HepG2 (cell line): ENCODE data around the gene ST3GAL2. TPM values are rescaled to one million over a fixed set of nuclear protein-coding genes. Genes with fewer than 3 reads are reported as not detected.

Experiments
- ATAC-seq: fragments of 200-7000 bp; cut with Tn5 transposase; 3 replicates; pipeline ENCODE4 v1.9.1; 2020; ENCODE audit warnings: mild to moderate bottlenecking, moderate library complexity
- BruUV-seq: library from RNA; stranded (reverse); fragments of 400-500 nt; replicated peaks from 2 replicates; lab custom pipeline; 2021; lab: Mats Ljungman, UMichigan
- CTCF ChIA-PET: fragments of 300-600 bp; formaldehyde crosslinking; extraction: SDS; loops from one replicate; lab custom pipeline; 2021; ENCODE audit warnings: low total read pairs, inconsistent platforms, low intra/inter-chr PET ratio; lab: Yijun Ruan, JAX
- POLR2A ChIA-PET: fragments of 350-600 bp; sonication (Branson Sonifier 250); formaldehyde crosslinking; loops from one replicate; lab custom pipeline; 2020; ENCODE audit warnings: antibody characterized with exemption, inconsistent platforms; lab: Yijun Ruan, JAX
- DNase-seq: peaks from one replicate; pipeline ENCODE4 v3.0.0-alpha.2; 2015; ENCODE audit warnings: low spot score
- FAIRE-seq: peaks from 3 replicates; lab custom pipeline; 2011; peaks lifted over from hg19 to GRCh38; lab: Jason Lieb, UNC
- H2AFZ ChIP-seq: one replicate; pipeline ENCODE4 v1.6.1; 2011; ENCODE audit warnings: low read length, inconsistent platforms
- H3K27ac ChIP-seq: fragments of 300-600 bp; 3 replicates; pipeline ENCODE4 v1.8.0; 2011; ENCODE audit warnings: mixed run types, mild to moderate bottlenecking, mixed read lengths, low read length, inconsistent platforms; ENCODE audit not compliant: insufficient read depth; ENCODE audit errors: extremely low read length
- H3K27me3 ChIP-seq, 2 experiments: fragments of 200-600 bp in 1 of 2; 2 replicates in 1 of 2; 3 replicates in 1 of 2; pipeline versions ENCODE4 v1.6.0 to v1.8.0; 2011; ENCODE audit warnings: low read length in 2 of 2, mild to moderate bottlenecking in 2 of 2, moderate library complexity in 2 of 2, inconsistent platforms in 1 of 2; ENCODE audit not compliant: insufficient read depth in 2 of 2, control insufficient read depth in 1 of 2
- H3K36me3 ChIP-seq, 2 experiments: fragments of 200-600 bp in 1 of 2; replicated peaks in 1 of 2; 2 replicates in 1 of 2; 3 replicates in 1 of 2; pipeline versions ENCODE4 v1.5.1 to v1.8.0; 2011; ENCODE audit warnings: low read length in 2 of 2, inconsistent platforms in 1 of 2; ENCODE audit not compliant: insufficient read depth in 2 of 2, control insufficient read depth in 1 of 2
- H3K4me1 ChIP-seq: 2 replicates; pipeline ENCODE4 v1.5.1; 2012; ENCODE audit warnings: low read length, inconsistent platforms; ENCODE audit not compliant: insufficient read depth
- H3K4me2 ChIP-seq: 2 replicates; pipeline ENCODE4 v1.6.0; 2011; ENCODE audit warnings: low read depth, low read length, inconsistent platforms
- H3K4me3 ChIP-seq, 3 experiments: fragments of 200-600 bp in 1 of 3; sonication (generic), shearing (Covaris generic) in 1 of 3; replicated peaks in 1 of 3; 2 replicates each; pipeline ENCODE4 v1.5.1; 2011 to 2016; ENCODE audit warnings: low read length in 3 of 3, inconsistent platforms in 2 of 3, low read depth in 2 of 3, mild to moderate bottlenecking in 2 of 3, control low read depth in 1 of 3, mixed read lengths in 1 of 3; ENCODE audit not compliant: insufficient read depth in 1 of 3
- H3K79me2 ChIP-seq: one replicate; pipeline ENCODE4 v1.6.1; 2011; ENCODE audit warnings: low read length, inconsistent platforms; ENCODE audit not compliant: insufficient read depth
- H3K9ac ChIP-seq: 2 replicates; pipeline ENCODE4 v1.6.0; 2011; ENCODE audit warnings: mild to moderate bottlenecking, low read depth, low read length, inconsistent platforms; ENCODE audit not compliant: insufficient read depth
- H3K9me3 ChIP-seq: 2 replicates; pipeline ENCODE4 v1.5.1; 2012; ENCODE audit warnings: mild to moderate bottlenecking, low read length
- H4K20me1 ChIP-seq: 2 replicates; pipeline ENCODE4 v1.6.0; 2011; ENCODE audit warnings: inconsistent platforms, mild to moderate bottlenecking, low read length, moderate library complexity; ENCODE audit not compliant: insufficient read depth
- KMT2A ChIP-seq: sonication (generic); formaldehyde crosslinking; IDR thresholded peaks from 2 replicates; pipeline ENCODE4 v1.4.0; 2020; ENCODE audit warnings: missing genetic modification reagents
- SALL1 ChIP-seq: sonication (generic); formaldehyde crosslinking; IDR thresholded peaks from 2 replicates; pipeline ENCODE4 v1.8.0; 2022; ENCODE audit warnings: mild to moderate bottlenecking, missing genetic modification reagents
- WGBS: methylation state at CpG from one replicate; pipeline ENCODE4 v1.1.6; 2017; ENCODE audit warnings: low lambda C conversion rate; 5-methylcytosine and 5-hydroxymethylcytosine counted together
- in situ Hi-C: cut with HindIII; loops from 2 replicates; pipeline ENCODE4 v1.10.0; 2017; ENCODE audit warnings: low pct_unique_long_range_greater_than_20kb; ENCODE audit not compliant: extremely low pct_ligation_motif_present
- intact Hi-C: fragments of 100-400 bp; cut with micrococcal nuclease; formaldehyde crosslinking; loops from one replicate; pipeline ENCODE4 v1.10.0; 2022; ENCODE audit not compliant: unreplicated experiment
- polyA plus RNA-seq, 8 experiments: library from polyadenylated mRNA; depleted of rRNA in 3 of 8; stranded (reverse) in 7 of 8; unstranded in 1 of 8; fragments of >200 nt; fragmentation: Illumina TruSeq in 4 of 8; extraction: Trizol in 4 of 8; gene quantifications; 2 replicates each; pipeline versions ENCODE4 v1.2.1 to v1.2.3, GENCODE V29; 2011 to 2016; ENCODE audit warnings: low read depth in 4 of 8, missing spikeins in 1 of 8, mixed read lengths in 1 of 8; ENCODE audit not compliant: insufficient read depth in 1 of 8
- total RNA-seq, 5 experiments: library from RNA; depleted of rRNA; stranded (reverse); fragments of >200 nt; fragmentation: Illumina TruSeq; extraction: Trizol; gene quantifications; 2 replicates each; pipeline ENCODE4 v1.2.3, GENCODE V29; 2016; ENCODE audit warnings: low read depth in 1 of 5
- TF ChIP-seq, protein P1 (sequence below): sonication (generic); formaldehyde crosslinking; IDR thresholded peaks from 2 replicates; pipeline ENCODE4 v1.9.0; 2022; ENCODE audit warnings: missing genetic modification reagents, mild to moderate bottlenecking, borderline replicate concordance
- TF ChIP-seq, protein P2 (sequence below): sonication (generic); formaldehyde crosslinking; IDR thresholded peaks from 2 replicates; pipeline ENCODE4 v1.5.1; 2020; ENCODE audit warnings: mild to moderate bottlenecking, missing genetic modification reagents, moderate library complexity
- TF ChIP-seq, protein P3 (sequence below): sonication (generic); formaldehyde crosslinking; IDR thresholded peaks from 2 replicates; pipeline ENCODE4 v1.4.0; 2020; ENCODE audit warnings: mild to moderate bottlenecking, missing genetic modification reagents

Gene ST3GAL2
- total and polyA plus RNA-seq, 2 of the 13 experiments (the other 11 are each of a cell fraction or from before 2014, with no cell fraction given), result 16.3 to 24.9 TPM

DNA sequence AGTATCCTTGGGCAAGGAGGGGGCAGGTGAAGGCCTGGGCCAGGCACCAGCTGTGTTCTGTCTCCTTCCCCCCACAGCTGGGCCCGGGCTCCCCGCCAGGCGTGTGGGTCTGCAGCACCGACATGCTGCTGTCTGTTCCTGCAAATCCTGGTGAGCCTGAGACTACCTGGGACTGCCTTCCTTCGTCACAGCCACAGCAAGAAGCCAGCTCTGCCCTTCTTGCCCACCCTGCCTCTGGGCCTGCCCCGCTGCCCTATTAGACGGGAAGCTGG is 27.8 kb upstream of the ST3GAL2 start:
- no peak overlapping the region for H3K4me2 ChIP-seq
- H3K9ac ChIP-seq, result no peak overlapping the region; the same call in 1 of the 2 replicates
- no peak overlapping the region for H2AFZ ChIP-seq
- H3K4me3 ChIP-seq, result no peak overlapping the region
- DNase-seq (no peak), ATAC-seq (no peak), FAIRE-seq (no peak)
- H3K79me2 ChIP-seq, result no peaks in the 10 kb centered on the region
- peaks cover 3 to 5% of the 10 kb centered on the region in 2 experiments; a peak in 3 of 5 replicates for H3K36me3 ChIP-seq
- no peak overlapping the region for H3K27ac ChIP-seq
- intact Hi-C loops (no loop called here), in situ Hi-C loops (loop anchor here (5.0 kb wide), 1 partner anchor 69 kb away; no protein-coding TSS in a partner anchor)
- BruUV-seq, result no TSS peak
- TF ChIP-seq SALL1 (CRISPR knock-in tag) (0 out of 2 replicates have a peak, but pooled peaks have one; percentile 9), KMT2A (CRISPR knock-in tag) (no peak)
- TF ChIP-seq, protein P1, sequence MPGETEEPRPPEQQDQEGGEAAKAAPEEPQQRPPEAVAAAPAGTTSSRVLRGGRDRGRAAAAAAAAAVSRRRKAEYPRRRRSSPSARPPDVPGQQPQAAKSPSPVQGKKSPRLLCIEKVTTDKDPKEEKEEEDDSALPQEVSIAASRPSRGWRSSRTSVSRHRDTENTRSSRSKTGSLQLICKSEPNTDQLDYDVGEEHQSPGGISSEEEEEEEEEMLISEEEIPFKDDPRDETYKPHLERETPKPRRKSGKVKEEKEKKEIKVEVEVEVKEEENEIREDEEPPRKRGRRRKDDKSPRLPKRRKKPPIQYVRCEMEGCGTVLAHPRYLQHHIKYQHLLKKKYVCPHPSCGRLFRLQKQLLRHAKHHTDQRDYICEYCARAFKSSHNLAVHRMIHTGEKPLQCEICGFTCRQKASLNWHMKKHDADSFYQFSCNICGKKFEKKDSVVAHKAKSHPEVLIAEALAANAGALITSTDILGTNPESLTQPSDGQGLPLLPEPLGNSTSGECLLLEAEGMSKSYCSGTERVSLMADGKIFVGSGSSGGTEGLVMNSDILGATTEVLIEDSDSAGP (CRISPR knock-in tag), result peak; percentile 18; the same call in 1 of the 2 replicates
- TF ChIP-seq, protein P2, sequence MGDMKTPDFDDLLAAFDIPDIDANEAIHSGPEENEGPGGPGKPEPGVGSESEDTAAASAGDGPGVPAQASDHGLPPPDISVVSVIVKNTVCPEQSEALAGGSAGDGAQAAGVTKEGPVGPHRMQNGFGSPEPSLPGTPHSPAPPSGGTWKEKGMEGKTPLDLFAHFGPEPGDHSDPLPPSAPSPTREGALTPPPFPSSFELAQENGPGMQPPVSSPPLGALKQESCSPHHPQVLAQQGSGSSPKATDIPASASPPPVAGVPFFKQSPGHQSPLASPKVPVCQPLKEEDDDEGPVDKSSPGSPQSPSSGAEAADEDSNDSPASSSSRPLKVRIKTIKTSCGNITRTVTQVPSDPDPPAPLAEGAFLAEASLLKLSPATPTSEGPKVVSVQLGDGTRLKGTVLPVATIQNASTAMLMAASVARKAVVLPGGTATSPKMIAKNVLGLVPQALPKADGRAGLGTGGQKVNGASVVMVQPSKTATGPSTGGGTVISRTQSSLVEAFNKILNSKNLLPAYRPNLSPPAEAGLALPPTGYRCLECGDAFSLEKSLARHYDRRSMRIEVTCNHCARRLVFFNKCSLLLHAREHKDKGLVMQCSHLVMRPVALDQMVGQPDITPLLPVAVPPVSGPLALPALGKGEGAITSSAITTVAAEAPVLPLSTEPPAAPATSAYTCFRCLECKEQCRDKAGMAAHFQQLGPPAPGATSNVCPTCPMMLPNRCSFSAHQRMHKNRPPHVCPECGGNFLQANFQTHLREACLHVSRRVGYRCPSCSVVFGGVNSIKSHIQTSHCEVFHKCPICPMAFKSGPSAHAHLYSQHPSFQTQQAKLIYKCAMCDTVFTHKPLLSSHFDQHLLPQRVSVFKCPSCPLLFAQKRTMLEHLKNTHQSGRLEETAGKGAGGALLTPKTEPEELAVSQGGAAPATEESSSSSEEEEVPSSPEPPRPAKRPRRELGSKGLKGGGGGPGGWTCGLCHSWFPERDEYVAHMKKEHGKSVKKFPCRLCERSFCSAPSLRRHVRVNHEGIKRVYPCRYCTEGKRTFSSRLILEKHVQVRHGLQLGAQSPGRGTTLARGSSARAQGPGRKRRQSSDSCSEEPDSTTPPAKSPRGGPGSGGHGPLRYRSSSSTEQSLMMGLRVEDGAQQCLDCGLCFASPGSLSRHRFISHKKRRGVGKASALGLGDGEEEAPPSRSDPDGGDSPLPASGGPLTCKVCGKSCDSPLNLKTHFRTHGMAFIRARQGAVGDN (CRISPR knock-in tag), result peak; percentile 2; the same call in 1 of the 2 replicates
- TF ChIP-seq, protein P3, sequence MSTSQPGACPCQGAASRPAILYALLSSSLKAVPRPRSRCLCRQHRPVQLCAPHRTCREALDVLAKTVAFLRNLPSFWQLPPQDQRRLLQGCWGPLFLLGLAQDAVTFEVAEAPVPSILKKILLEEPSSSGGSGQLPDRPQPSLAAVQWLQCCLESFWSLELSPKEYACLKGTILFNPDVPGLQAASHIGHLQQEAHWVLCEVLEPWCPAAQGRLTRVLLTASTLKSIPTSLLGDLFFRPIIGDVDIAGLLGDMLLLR (CRISPR knock-in tag), result 0 out of 2 replicates have a peak, but pooled peaks have one; percentile 15
- peaks cover 5% of the 10 kb centered on the region; the same call in 1 of the 2 replicates for H3K4me1 ChIP-seq
- ChIA-PET CTCF (interaction anchor here (2.6 kb wide), 1 partner anchor 71 kb away, joined by 11 read pairs; no protein-coding TSS in a partner anchor), POLR2A (interaction anchor here (0.6 to 2.2 kb wide), 5 partner anchors 12 to 85 kb away, joined by 3 to 6 read pairs (median 4); partner anchors contain the start of gene FCSK)
- no peaks in the 10 kb centered on the region for H4K20me1 ChIP-seq
- H3K27me3 ChIP-seq, result no peaks in the 10 kb centered on the region
- no peaks in the 10 kb centered on the region for H3K9me3 ChIP-seq
- 97% methylated on average over 6 of the region's 7 CpGs for WGBS
